ENCODE measurements around the gene TGFBR1.

DNA sequence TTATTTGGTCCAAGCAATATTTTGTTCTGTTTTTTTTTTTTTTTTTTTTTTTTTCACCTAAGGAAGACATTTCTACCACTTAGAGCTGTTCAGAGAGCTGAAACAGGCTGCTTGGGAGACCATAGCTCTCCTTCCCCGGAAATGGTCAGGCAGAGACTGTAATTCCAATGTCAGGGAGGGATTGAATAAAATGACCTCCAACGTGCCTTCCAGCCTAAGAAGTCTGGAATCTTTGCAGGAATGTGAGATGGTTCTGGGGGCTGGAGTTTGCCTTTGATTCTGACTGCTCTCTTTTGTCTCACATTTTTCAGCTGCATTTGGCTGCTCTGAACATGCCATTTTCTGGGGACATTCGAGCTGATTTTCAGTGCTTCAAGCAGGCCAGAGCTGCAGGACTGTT, 38.3 kb upstream of the TGFBR1 start:
- TF ChIP-seq CTCF (conservative IDR thresholded peaks at IDR 0.05) (no peak), ZFX (IDR thresholded peaks at IDR 0.05) (no peak)
